Sciatic nerve (tissue), 2 donors: ENCODE data around the gene SFN. TPM values are rescaled to one million over a fixed set of nuclear protein-coding genes. Genes with fewer than 3 reads are reported as not detected.
"Not testable (repeated sequence)": the region's sequence is repeated elsewhere in the genome, so short reads cannot be mapped to it uniquely, and the experiment has no call there.

Experiments
- ATAC-seq: fragments of 200-7000 bp; cut with Tn5 transposase; one replicate; pipeline ENCODE4 v1.9.1; 2020; ENCODE audit warnings: mild to moderate bottlenecking, moderate library complexity
- DNase-seq: peaks from one replicate; pipeline ENCODE4 v3.0.0-alpha.2; 2020; ENCODE audit warnings: low spot score
- intact Hi-C: fragments of 100-400 bp; cut with DNase I; formaldehyde crosslinking; loops from one replicate; pipeline ENCODE4 v1.14.2; 2022
- total RNA-seq: library from RNA; stranded (reverse); fragmentation: NEBNext Ultra II Directional; extraction: Animal tissue kit (Norgen Biotek cat#: 25700); gene quantifications from one replicate; pipeline ENCODE4 v1.2.1, GENCODE V29; 2021
- donor health status: DM: no; HTN: no; CAD: no.
- donor health status: DM: no; HTN: no; CAD: no.

SFN gene
- total RNA-seq, 1 donor from 2014 or later, result 0.53 TPM

GRCh38 chr1:26858891-26859640 lies 3.9 kb upstream of the SFN start:
- intact Hi-C loops, result no loop called here
- no peak for DNase-seq
- ATAC-seq, result no peak

DNA sequence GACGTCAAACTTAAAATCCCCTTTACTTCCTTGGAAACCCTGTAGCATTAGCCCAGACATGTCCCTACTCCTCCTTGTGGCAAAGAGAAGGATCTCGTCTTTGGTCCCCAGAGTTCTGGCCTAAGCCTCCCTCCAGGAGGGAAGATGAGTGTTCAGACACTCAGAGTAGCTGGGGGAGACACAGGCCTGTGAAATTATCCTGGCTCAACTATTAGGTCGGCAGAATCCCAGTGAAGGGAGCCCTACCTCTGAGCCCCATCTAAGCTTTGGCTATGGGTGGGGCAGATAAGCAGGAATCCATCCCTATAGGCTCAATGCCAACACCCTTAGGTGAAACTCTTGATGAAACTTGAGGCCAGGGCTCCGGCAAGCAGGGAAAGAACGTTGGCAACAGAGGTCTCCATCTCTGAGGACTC lies 1.7 kb upstream of the SFN start:
- DNase-seq (no peak), ATAC-seq (no peak)
- intact Hi-C loops, result no loop called here

- no peak for ATAC-seq
- no peak for DNase-seq
- intact Hi-C loops, result no loop called here
Measured at GRCh38 chr1:26861889-26862378, 1.0 kb upstream of the SFN start.

DNA sequence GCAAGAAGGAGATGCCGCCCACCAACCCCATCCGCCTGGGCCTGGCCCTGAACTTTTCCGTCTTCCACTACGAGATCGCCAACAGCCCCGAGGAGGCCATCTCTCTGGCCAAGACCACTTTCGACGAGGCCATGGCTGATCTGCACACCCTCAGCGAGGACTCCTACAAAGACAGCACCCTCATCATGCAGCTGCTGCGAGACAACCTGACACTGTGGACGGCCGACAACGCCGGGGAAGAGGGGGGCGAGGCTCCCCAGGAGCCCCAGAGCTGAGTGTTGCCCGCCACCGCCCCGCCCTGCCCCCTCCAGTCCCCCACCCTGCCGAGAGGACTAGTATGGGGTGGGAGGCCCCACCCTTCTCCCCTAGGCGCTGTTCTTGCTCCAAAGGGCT lies 732 bp downstream of the SFN start:
- ATAC-seq (no peak), DNase-seq (no peak)
- intact Hi-C loops, result no loop called here

GRCh38 chr1:26864610-26865480 lies 1.9 kb downstream of the SFN start:
- intact Hi-C loops, result no loop called here
- DNase-seq (peak; percentile 97), ATAC-seq (peak; percentile 99)

- ATAC-seq, intact Hi-C loops: not testable (repeated sequence)
Measured at GRCh38 chr1:26873097-26873496, 10.1 kb downstream of the SFN start.

GRCh38 chr1:26874896-26875295 lies 11.9 kb downstream of the SFN start:
- ATAC-seq (no peak), DNase-seq (no peak)
- intact Hi-C loops, result no loop called here

More at GRCh38 chr1:26873097-26873496, 10.1 kb downstream of the SFN start:
- not testable (repeated sequence) for DNase-seq

GRCh38 chr1:26877326-26877725 lies 14.4 kb downstream of the SFN start:
- DNase-seq (no peak), ATAC-seq (no peak)
- intact Hi-C loops, result no loop called here

- DNase-seq, result no peak
- no peak for ATAC-seq
- intact Hi-C loops, result no loop called here
Measured at GRCh38 chr1:26879793-26880192, 16.8 kb downstream of the SFN start.

DNA sequence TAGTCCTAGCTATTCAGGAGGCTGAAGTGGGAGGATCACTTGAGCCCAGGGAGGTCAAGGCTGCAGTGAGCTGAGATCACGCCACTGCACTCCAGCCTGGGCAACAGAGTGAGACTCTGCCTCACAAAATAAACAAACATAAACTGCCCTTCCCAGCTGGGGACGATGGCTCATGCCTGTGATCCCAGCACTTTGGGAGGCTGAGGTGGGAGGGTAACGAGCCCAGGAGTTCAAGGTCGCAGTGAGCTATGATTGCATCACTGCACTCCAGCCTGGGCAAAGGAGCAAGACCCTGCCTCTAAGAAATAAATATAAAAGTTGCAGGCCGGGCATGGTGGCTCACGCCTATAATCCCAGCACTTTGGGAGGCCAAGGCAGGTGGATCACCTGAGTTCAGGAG lies 18.7 kb downstream of the SFN start:
- intact Hi-C loops, DNase-seq: not testable (repeated sequence)

DNA sequence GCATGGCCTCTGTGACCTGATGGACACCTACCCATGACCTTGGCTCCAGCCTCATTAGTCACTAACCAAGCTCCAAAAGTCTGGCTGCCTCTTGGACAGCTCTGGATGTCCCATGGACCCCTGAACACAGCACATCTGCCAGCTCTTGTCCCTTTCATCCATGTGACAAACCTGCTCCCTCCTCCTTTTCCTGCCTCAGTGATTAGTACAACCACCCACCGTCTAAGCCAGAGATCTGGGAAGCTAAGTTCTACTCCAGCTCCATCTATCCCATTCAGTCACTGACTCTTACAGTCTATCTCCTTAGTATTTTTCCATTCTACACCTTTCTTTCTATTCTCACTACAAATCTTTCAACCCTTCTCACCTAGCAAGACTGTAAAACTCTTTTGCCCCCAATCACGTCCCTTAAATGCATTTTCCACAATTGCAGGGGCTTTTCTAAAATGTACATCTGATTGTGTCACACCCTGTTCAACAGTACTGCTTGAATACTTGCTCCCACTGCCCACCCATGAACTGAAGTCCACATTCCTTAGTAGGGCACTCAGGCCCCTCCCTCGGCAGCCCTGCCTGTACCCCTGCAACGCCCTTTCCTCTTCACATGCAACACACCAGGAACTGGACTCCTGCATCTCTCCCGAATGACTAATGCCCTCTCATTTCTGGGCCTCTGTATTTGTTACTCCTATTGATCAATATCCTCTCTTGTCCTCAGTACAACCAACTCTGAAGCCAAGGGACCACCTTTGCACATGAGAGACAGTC lies 19.9 kb downstream of the SFN start:
- intact Hi-C loops, result no loop called here
- ATAC-seq, result no peak
- no peak for DNase-seq

More for the DNA sequence above, 18.7 kb downstream of the SFN start:
- not testable (repeated sequence) for ATAC-seq

GRCh38 chr1:26887125-26887524 lies 24.2 kb downstream of the SFN start:
- DNase-seq (no peak), ATAC-seq (no peak)
- intact Hi-C loops, result no loop called here

DNA sequence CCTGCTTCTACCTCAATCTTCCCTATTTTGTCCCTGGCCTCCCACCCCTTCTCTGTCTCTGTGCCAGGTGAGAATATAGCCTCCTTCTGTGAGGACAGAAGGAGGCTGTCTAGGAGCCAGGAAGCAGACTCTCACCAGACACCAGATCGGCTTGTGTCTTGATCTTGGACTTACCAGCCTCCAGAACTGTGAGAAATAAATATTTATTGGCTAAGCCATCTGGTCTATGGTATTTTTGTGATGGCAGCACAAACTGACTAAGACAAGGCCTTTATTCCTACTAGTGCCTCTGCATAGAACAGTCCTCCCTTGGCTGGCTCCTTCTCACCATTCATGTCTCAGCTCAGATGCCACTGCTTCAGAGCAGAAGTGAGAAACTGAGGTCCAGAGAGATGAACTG lies 25.3 kb downstream of the SFN start:
- intact Hi-C loops, result no loop called here
- ATAC-seq, result no peak
- no peak for DNase-seq

DNA sequence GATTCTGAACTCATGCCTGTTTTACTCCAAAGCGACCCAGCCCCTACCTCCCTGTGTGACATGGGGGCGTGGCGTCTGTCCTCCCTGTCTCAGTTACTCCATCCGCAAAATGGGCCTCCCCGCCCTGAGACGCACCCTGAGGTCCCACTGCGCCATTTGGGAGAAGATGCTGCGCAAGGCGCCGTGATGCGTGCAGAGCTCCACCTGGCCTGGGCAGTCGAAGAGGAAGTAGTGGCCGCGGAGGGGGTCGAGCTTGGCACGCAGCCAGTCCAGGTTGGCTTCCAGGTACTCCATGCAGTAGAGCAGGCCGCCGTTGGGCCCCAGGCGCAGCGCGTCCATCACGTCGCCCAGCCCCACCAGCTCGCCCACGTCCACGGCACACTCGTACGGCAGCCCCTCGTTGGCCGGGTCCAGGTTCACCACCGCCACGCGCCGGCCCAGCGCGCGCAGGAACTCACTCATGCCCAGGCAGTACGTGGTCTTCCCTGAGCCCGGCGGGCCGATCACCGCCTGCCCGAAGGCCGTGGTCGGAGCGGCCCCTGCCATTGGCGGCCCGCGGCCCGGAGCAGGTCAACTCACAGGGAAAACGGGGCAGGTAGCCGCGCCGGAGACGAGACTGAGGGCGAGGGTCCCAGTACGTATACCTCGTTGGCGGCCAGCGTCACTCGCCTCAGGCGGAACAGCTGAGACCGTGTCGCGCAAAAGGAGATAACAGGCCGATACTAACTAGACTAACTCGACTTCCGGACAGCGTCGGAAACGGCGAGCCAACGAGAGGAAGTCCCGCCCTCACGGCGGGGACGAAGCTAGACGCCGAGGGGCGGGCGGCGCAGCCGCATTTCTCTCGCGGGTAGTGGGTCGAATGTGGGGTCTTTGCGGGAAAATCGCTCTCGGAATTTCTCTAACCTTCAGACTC lies 26.9 kb downstream of the SFN start, which contains the start of gene GPN2:
Gene GPN2 (minus strand): TSS at position 733 of the 916 bp plus-strand sequence. CDS start 187 bp downstream, at position 546.
- ATAC-seq (peak; percentile 96), DNase-seq (peak; percentile 87)
- intact Hi-C loops, result no loop called here

DNA sequence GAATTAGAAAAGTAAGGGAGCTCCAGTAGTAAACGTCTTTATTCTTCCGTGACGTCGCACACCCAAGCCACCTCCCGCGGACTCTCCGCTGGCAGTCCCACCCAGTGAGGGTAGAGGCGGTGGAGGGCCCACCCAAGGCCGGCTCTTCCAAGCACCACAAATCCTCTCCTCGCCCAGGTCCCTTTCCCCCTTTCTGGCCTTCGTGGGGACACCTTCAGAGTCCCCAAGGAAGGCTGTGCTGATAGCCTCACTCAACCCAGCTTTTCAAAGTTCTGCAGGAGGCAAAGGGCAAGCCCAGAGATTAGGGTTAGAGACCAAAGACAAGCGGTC lies 27.5 kb downstream of the SFN start:
- intact Hi-C loops, result no loop called here
- DNase-seq, result no peak
- ATAC-seq, result peak; percentile 59

GRCh38 chr1:26894263-26894662 lies 31.3 kb downstream of the SFN start:
- ATAC-seq, result no peak
- intact Hi-C loops, result no loop called here
- no peak for DNase-seq

DNA sequence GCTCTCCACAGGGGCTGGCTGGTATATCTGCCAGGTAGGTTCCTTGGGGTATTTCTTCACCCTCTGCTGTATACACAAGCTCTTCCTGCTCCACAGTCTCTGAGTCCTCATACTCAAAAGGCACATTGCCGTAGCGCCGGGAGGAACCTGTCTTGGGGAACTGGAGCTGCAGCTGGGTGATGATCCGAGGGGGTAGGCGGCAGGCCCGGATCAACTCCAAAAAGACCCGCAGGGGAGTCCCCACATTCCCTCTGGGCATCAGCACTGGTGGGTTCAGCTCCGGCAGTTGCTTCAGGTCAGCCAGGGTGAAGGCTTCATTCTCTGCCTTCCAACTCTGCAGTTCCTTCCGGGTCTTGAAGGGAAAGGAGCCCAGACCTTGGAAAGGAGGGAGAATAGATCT lies 34.4 kb downstream of the SFN start:
- ATAC-seq, result no peak
- no peak for DNase-seq
- intact Hi-C loops, result no loop called here
